ENCODE data around the gene SH3PXD2A.

GRCh38 chr10:103859161-103860086 lies 4.0 kb upstream of the SH3PXD2A start:
- no peak for TF ChIP-seq POLR2A (IDR thresholded peaks at IDR 0.05)
- TF ChIP-seq CTCF (IDR thresholded peaks at IDR 0.05), result peak; percentile 55 to 59
- TF ChIP-seq POLR2AphosphoS5 (IDR thresholded peaks at IDR 0.05), result no peak
- no peak for TF ChIP-seq EP300 (IDR thresholded peaks at IDR 0.05)
